Measurements from ENCODE around the gene SPART. TPM values are rescaled to one million over a fixed set of nuclear protein-coding genes. Genes with fewer than 3 reads are reported as not detected.

The SPART gene
- total and polyA plus RNA-seq, 9 of the 15 experiments (the other 6 are each of a cell fraction or from before 2014, with no cell fraction given), result 18.7 to 79.0 (median 41.0) TPM

DNA sequence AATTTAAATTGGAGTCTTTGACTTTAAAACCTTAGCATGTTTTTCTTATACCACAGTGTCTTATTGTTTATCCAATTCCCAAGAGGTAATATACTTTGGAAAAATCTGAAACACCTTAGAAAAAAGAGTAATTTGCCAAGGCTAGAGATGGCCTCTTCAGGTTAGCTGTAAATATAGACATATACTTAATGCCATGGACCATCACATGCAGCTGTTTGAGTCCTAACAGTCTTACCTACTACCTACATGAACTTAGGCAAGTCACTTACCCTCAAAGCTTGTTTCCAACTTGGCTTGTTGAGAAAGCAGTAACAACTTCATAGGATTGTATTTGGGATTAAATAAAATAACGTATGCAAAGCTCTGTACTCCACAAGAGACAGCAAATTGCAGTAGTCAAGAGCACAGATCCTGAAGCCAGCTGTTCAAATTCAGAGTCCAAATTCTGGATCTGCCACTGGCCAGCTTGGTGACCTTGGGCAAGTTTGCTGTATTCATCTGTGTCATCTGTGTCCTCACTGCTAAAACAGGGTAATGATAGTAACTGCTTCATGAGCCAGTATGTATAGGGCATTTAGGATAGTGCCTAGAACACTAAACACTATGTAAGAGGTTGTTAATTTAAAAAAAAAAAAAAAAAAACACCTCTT lies 13.2 kb upstream of the SPART start:
- Histone ChIP-seq H3K36me3 (ENCODE audit: control insufficient read depth, insufficient read depth, low read length) (no peaks in the 10 kb centered on the region), H3K4me3 (no peak overlapping the region), H3K9me1 (ENCODE audit: control insufficient read depth, insufficient read depth, low read length) (no peaks in the 10 kb centered on the region), H3K79me2 (ENCODE audit: control insufficient read depth, insufficient read depth, low read length) (no peaks in the 10 kb centered on the region), H2AFZ (ENCODE audit: low read depth, low read length) (no peak overlapping the region), H3K9me3 (replicated peaks; ENCODE audit: control insufficient read depth, insufficient read depth, low read depth, low read length) (no peaks in the 10 kb centered on the region), H3K4me1 (replicated peaks in 1 of 2; ENCODE audit: control insufficient read depth in 2 of 2, insufficient read depth in 2 of 2, low read length in 2 of 2) (no peaks in the 10 kb centered on the region), H3K9ac (ENCODE audit: insufficient read depth in 1 of 2, low read depth in 2 of 2, low read length in 2 of 2) (no peak overlapping the region), H3K4me2 (ENCODE audit: insufficient read depth, low read length) (no peak overlapping the region), H3K27me3 (ENCODE audit: control insufficient read depth in 2 of 2, insufficient read depth in 2 of 2, low read length in 2 of 2) (no peaks in the 10 kb centered on the region), H3K27ac (ENCODE audit: extremely low read depth, low read depth, low read length) (no peak overlapping the region), H4K20me1 (replicated peaks; ENCODE audit: control insufficient read depth, insufficient read depth, low read length) (no peaks in the 10 kb centered on the region)
- FAIRE-seq (no peak), DNase-seq (ENCODE audit: extremely low read depth in 1 of 4, low spot score in 3 of 4) (no peak), ATAC-seq (no peak)
- in situ Hi-C loops (cut with MboI), result no loop called here
- CTCF ChIA-PET (ENCODE audit: low intra/inter-chr PET ratio), result no interaction called here
- intact Hi-C loops (cut with micrococcal nuclease), result no loop called here
- TF ChIP-seq, protein P1, sequence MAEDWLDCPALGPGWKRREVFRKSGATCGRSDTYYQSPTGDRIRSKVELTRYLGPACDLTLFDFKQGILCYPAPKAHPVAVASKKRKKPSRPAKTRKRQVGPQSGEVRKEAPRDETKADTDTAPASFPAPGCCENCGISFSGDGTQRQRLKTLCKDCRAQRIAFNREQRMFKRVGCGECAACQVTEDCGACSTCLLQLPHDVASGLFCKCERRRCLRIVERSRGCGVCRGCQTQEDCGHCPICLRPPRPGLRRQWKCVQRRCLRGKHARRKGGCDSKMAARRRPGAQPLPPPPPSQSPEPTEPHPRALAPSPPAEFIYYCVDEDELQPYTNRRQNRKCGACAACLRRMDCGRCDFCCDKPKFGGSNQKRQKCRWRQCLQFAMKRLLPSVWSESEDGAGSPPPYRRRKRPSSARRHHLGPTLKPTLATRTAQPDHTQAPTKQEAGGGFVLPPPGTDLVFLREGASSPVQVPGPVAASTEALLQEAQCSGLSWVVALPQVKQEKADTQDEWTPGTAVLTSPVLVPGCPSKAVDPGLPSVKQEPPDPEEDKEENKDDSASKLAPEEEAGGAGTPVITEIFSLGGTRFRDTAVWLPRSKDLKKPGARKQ (CRISPR knock-in tag; IDR thresholded peaks at IDR 0.05), result no peak
- POLR2A ChIA-PET, result interaction anchor here (0.8 to 0.9 kb wide), 2 partner anchors 9 to 12 kb away, joined by 3 to 4 read pairs; no protein-coding TSS in a partner anchor
- no TSS peak for BruUV-seq (replicated peaks)
- WGBS (ENCODE audit: insufficient coverage, low coverage, missing lambda C conversion rate), result 0% methylated on average over 1 of the region's 1 CpG

DNA sequence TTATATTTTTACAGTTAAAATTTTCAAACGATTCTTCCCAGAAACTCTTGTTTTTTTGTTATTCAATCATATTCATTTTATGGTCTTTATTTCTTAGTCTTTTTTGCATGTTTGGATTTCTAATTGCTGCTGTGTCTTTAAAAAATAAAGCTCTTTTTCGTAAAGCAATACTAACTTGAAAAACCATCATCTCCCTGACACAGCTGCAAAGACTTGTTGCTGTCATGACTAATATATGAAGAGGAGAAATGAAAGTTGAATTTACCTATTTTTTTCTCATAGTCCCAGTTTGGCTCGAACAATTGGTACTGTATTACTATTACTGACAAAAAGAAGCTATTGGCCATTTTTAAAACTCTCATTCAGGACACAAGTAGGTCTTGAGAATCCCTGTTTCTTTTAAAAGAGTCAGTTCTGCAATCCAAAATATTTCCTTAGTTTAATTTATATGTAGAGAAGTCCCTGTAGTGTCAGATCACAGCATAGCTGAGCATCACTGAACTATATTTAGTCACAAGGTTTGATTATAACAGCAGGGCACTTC lies 12.1 kb upstream of the SPART start:
- Histone ChIP-seq H3K4me1 (replicated peaks in 1 of 2; ENCODE audit: control insufficient read depth in 2 of 2, insufficient read depth in 2 of 2, low read length in 2 of 2) (no peaks in the 10 kb centered on the region), H3K27ac (ENCODE audit: extremely low read depth, low read depth, low read length) (no peak overlapping the region), H3K4me3 (no peak overlapping the region), H4K20me1 (replicated peaks; ENCODE audit: control insufficient read depth, insufficient read depth, low read length) (no peaks in the 10 kb centered on the region), H3K36me3 (ENCODE audit: control insufficient read depth, insufficient read depth, low read length) (no peaks in the 10 kb centered on the region), H3K27me3 (ENCODE audit: control insufficient read depth in 2 of 2, insufficient read depth in 2 of 2, low read length in 2 of 2) (no peaks in the 10 kb centered on the region), H3K9me3 (replicated peaks; ENCODE audit: control insufficient read depth, insufficient read depth, low read depth, low read length) (no peaks in the 10 kb centered on the region), H3K9me1 (ENCODE audit: control insufficient read depth, insufficient read depth, low read length) (no peaks in the 10 kb centered on the region), H3K79me2 (ENCODE audit: control insufficient read depth, insufficient read depth, low read length) (no peaks in the 10 kb centered on the region), H3K4me2 (ENCODE audit: insufficient read depth, low read length) (no peak overlapping the region), H2AFZ (ENCODE audit: low read depth, low read length) (no peak overlapping the region), H3K9ac (ENCODE audit: insufficient read depth in 1 of 2, low read depth in 2 of 2, low read length in 2 of 2) (no peak overlapping the region)
- intact Hi-C loops (cut with micrococcal nuclease) (no loop called here), in situ Hi-C loops (cut with MboI) (no loop called here)
- TF ChIP-seq, protein P2, sequence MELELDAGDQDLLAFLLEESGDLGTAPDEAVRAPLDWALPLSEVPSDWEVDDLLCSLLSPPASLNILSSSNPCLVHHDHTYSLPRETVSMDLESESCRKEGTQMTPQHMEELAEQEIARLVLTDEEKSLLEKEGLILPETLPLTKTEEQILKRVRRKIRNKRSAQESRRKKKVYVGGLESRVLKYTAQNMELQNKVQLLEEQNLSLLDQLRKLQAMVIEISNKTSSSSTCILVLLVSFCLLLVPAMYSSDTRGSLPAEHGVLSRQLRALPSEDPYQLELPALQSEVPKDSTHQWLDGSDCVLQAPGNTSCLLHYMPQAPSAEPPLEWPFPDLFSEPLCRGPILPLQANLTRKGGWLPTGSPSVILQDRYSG (tag; conservative IDR thresholded peaks at IDR 0.05; ENCODE audit: low read depth), result no peak
- TF ChIP-seq MCM5 (IDR thresholded peaks at IDR 0.05; ENCODE audit: low read depth) (no peak), PHB2 (IDR thresholded peaks at IDR 0.05; ENCODE audit: low read depth) (no peak)
- 3% methylated on average over 3 of the region's 3 CpGs for WGBS (ENCODE audit: insufficient coverage, low coverage, missing lambda C conversion rate)
- DNase-seq (ENCODE audit: extremely low read depth in 1 of 4, low spot score in 3 of 4) (no peak), ATAC-seq (no peak), FAIRE-seq (no peak)
- no TSS peak for BruUV-seq (replicated peaks)
- CTCF ChIA-PET (ENCODE audit: low intra/inter-chr PET ratio), result no interaction called here
- POLR2A ChIA-PET, result interaction anchor here (0.7 kb wide), 1 partner anchor 9 kb away, joined by 3 read pairs; no protein-coding TSS in a partner anchor

Measured in K562 (cell line).